Measurements from ENCODE around the gene SPTBN4.
A peak's percentile ranks its signal among the peaks of the same experiment; 100 is the strongest.
"Not testable (repeated sequence)": the region's sequence is repeated elsewhere in the genome, so short reads cannot be mapped to it uniquely, and the experiment has no call there.

SPTBN4 gene

GRCh38 chr19:40529093-40529954 lies 62.5 kb downstream of the SPTBN4 start:
- peak; percentile 88 to 89 for DNase-seq (ENCODE audit: low read depth in 2 of 2)

DNA sequence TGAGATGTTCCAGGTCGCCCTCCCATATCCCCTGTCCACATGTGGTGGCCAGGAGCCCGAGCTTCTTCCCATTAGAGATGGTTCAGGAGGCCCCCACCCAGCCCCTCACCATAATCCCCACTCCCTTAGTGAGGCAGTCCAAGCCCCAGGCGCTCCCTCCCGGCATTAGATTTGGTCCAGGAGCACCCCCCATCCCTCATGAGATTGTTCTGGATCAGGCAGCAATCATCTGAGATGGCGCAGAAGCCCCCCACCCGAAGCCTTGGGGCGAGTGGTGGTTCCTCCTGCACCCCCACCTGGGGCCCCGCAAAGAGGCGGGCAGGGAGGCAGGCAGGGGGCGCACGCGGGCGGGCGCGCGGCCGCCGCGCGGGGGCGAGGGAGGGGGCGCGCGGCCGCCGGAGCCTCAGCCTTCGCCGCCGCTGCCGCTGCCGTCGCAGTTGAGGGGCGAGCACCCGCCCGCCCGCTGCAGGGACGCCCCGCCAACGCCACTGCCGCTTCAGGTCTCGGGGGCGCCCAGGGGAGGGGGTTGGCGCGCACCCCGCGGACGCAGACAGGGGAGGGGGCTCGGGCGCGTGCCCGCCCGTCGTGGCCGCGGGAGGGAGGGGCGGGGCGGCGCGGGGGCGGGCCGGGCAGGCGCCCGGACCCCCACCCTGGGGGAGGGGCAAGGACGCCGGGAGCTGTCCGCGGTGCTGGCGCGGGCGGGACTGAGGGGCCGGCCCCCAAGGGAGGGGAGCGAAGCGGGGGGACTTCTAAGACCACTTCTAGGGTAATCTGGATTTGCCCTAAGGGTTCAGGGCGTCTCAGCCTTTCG lies 63.5 kb downstream of the SPTBN4 start:
- no peak for DNase-seq (ENCODE audit: low read depth in 2 of 2)

- DNase-seq (ENCODE audit: low read depth in 2 of 2), result no peak
Observed at GRCh38 chr19:40533508-40533907, 66.7 kb downstream of the SPTBN4 start.

DNA sequence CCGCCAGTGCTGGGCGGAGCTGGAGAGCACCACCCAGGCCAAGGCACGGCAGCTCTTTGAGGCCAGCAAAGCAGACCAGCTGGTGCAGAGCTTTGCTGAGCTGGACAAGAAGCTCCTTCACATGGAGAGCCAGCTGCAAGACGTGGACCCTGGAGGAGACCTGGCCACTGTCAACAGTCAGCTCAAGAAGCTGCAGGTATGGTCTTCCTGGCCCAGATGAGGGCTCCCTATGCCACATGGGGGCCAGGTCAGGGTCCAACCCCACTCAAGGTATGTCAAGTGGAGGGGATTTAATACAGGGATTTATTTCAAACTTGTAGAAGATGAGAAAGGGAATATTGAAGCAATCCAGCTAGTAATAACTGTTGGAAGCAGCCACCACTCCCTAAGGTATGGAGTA lies 67.3 kb downstream of the SPTBN4 start:
- DNase-seq (ENCODE audit: low read depth in 2 of 2), result no peak

DNA sequence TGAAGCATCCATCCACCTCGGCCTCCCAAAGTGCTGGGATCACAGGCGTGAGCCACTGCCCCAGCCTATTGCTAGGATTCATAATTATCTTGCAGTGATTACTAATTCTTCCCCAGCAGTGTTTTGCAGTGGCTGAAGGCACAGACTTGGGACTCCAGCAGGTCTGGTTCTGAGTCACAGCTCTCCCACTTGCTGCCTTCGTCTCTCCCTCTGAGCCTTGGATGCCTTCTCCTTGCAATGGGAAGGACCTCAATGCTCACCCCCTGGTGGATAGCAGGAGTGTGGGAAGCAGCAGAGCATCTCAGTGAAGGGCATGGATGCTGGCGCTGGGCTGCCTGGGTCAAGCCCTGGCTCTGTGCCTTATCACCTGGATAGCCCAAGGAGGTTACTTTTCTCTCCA lies 72.3 kb downstream of the SPTBN4 start:
- no peak for DNase-seq (ENCODE audit: low read depth in 2 of 2)

GRCh38 chr19:40542202-40542859 lies 75.5 kb downstream of the SPTBN4 start:
- no peak for DNase-seq (ENCODE audit: low read depth in 2 of 2)

DNA sequence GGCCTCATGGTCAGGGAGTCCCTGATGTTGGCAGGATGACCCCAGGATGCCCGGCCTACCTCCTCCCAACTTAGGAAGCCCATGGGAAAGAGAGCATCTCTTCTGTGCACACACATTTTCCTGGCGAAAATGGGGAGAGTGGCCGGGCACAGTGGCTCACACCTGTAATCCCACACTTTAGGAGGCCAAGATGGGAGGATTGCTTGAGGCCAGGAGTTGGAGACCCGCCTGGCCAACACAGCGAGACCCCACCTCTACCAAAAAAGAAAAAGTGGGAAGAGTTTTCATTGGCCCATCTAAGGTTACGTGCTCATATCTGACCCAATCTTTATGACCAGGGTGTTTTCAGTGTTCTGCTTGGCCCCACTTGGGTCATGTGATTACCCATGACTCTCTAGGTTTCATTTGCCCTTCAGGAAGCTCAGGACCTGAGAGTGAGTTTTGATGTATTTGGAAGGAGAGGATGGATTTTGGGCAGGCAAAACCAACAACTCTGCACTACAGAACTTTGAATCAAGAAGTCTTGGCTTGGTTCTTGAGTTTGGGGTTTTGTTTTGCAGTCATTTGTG lies 76.3 kb downstream of the SPTBN4 start:
- no peak for DNase-seq (ENCODE audit: low read depth in 2 of 2)

- DNase-seq (ENCODE audit: low read depth in 2 of 2), result not testable (repeated sequence)
Observed at GRCh38 chr19:40546153-40546841, 79.5 kb downstream of the SPTBN4 start.

DNA sequence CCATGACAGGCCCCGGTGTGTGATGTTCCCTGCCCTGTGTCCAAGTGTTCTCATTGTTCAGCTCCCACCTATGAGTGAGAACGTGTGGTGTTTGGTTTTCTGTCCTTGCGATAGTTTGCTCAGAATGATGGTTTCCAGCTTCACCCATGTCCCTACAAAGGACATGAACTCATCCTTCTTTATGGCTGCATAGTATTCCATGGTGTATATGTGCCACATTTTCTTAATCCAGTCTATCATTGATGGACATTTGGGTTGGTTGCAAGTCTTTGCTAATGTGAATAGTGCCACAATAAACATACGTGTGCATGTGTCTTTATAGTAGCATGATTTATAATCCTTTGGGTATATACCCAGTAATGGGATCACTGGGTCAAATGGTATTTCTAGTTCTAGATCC lies 80.4 kb downstream of the SPTBN4 start:
- DNase-seq (ENCODE audit: low read depth in 2 of 2), result not testable (repeated sequence)

- no peak for DNase-seq (ENCODE audit: low read depth in 2 of 2)
Observed at GRCh38 chr19:40547836-40548235, 81.0 kb downstream of the SPTBN4 start.

- DNase-seq (ENCODE audit: low read depth in 2 of 2), result peak; percentile 64 to 70
Observed at GRCh38 chr19:40549007-40549708, 82.4 kb downstream of the SPTBN4 start.

DNA sequence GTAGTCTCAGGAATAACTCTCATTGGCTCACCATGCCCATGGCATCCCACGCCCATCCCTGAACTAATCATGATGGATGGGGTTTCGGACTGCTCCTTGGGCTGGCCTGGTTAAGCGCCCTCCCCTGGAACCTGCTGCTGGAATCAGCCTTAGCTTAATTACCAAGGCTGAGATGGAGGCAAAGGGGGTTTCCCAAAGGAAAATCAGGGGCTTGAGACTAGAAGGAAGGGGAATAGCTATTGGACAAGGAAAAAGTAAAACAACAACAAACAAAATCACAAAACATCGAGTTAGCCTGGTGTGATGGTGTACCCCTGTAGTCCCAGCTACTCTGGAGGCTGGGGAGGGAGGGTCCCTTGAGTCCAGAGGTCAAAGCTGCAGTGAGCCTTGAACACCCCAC lies 84.2 kb downstream of the SPTBN4 start:
- DNase-seq (ENCODE audit: low read depth in 2 of 2), result no peak

DNA sequence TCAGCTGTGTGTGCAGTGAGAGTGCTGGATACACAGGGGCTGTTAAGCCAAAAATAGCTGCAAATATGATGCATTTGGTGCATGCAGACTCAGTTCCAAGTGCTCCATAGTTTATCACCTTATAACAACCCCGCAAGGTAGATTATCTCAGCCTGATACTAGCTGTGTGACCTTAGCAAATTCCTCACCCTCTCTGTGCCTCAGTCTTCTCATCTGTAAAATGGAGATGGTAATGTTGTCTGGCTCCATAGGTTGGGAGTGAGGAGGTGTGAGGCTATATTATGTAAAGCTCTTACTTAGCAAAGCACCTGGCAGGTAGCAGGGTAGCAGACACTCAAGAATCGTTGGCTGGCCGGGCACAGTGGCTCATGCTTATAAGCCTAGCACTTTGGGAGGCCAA lies 86.0 kb downstream of the SPTBN4 start:
- no peak for DNase-seq (ENCODE audit: low read depth in 2 of 2)

- no peak for DNase-seq (ENCODE audit: low read depth in 2 of 2)
Observed at GRCh38 chr19:40553885-40554857, 87.4 kb downstream of the SPTBN4 start.

- DNase-seq (ENCODE audit: low read depth in 2 of 2), result no peak
Observed at GRCh38 chr19:40555978-40556689, 89.3 kb downstream of the SPTBN4 start.

- DNase-seq (ENCODE audit: low read depth in 2 of 2), result no peak
Observed at GRCh38 chr19:40556953-40557530, 90.2 kb downstream of the SPTBN4 start.

GRCh38 chr19:40559394-40559793 lies 92.6 kb downstream of the SPTBN4 start:
- DNase-seq (ENCODE audit: low read depth in 2 of 2), result no peak

DNA sequence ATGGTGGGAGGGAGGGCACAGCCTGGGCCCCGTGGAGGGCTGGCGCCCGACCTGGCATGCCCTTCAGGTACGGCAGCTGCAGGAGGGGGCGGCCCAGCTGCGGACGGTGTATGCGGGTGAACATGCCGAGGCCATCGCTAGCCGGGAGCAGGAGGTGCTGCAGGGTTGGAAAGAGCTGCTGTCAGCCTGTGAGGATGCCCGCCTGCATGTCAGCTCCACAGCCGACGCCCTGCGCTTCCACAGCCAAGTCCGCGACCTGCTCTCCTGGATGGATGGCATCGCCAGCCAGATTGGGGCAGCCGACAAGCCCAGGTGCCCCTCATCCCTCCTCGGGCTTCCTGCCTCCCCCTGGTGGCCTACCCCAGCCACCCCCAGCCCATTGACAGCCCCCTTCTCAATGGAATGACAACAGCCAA lies 93.3 kb downstream of the SPTBN4 start:
- no peak for DNase-seq (ENCODE audit: low read depth in 2 of 2)

GRCh38 chr19:40561947-40562346 lies 95.1 kb downstream of the SPTBN4 start:
- no peak for DNase-seq (ENCODE audit: low read depth in 2 of 2)
